ENCODE results near the gene ZFP36.

ZFP36 gene

DNA sequence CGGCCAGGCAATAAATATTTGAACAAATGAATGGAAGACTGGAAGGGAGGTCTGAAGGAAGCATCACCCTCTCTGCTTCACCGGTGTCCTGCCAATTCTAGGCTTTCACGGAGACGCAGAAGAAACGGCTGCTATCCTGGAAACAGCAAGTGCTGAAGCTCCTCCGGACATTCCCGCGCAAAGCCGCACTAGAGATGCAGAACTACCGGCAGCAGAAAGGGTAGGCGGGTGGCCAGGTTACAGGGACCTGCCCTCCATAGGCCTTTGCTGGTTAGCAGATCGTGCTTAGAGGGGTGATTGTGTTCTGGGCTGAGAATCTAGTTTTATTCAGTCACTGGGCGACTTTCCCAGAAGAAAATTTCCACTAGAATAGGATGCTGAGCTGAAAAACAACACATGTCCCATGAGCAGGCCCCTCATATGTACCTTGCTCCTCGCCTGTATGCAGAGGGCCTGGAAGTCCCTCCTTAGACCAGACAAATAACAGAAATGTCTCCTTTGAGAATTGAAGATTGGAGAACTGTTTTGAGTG is 26.7 kb upstream of the ZFP36 start:
- H3K27ac Mint-ChIP-seq = no peak overlapping the region
- H3K27me3 Mint-ChIP-seq (ENCODE audit: low read depth) = no peaks in the 10 kb centered on the region
- H3K9me3 Mint-ChIP-seq = no peaks in the 10 kb centered on the region
- no peak overlapping the region for H3K4me3 Mint-ChIP-seq
- H3K4me1 Mint-ChIP-seq (ENCODE audit: low read depth) = no peaks in the 10 kb centered on the region
- peaks cover 65% of the 10 kb centered on the region for H3K36me3 Mint-ChIP-seq (ENCODE audit: low read depth)

DNA sequence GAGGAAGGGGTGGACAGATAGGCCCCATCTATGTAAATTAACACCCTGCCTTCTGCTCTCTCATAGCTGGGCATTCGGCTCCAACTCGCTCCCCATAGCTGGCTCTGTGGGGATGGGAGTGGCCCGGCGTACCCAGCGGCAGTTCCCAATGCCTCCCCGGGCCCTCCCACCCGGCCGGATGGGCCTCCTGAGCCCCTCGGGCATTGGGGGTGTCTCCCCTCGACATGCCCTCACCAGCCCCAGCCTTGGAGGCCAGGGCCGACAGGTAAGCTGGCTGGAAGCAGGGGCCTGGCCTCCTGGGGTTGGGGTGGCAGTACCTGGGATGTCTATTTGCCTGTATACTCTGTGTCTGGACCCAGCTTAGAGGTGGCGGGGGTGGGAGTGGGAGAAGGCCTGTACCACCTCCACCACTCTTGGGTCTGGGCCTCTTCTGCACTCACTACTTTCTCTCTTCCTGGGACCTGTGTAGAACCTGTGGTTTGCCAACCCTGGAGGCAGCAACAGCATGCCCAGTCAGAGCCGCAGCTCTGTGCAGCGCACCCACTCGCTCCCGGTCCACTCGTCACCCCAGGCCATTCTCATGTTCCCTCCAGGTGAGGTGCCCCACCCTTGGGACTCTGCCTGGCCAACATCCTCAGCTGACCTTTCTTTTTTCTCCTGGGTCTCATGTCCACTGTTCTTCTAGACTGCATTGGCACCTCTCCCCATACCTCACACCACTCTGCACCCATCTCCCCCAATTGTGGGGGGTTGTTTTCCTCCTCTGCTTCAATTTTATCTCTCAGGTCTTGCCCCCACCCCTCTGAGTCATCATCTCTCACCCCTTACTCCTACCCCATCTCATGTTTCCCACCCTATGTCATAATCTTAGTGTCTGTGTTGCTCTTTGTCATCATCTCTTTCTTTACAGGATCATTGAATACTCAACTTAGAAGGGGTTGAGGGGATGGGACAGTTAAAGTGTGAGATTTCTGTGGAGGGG is 25.8 kb upstream of the ZFP36 start:
- peaks cover 2% of the 10 kb centered on the region for H3K4me1 Mint-ChIP-seq (ENCODE audit: low read depth)
- H3K27ac Mint-ChIP-seq = no peak overlapping the region
- no peak overlapping the region for H3K4me3 Mint-ChIP-seq
- H3K9me3 Mint-ChIP-seq = no peaks in the 10 kb centered on the region
- no peaks in the 10 kb centered on the region for H3K27me3 Mint-ChIP-seq (ENCODE audit: low read depth)
- H3K36me3 Mint-ChIP-seq (ENCODE audit: low read depth) = peaks cover 69% of the 10 kb centered on the region

DNA sequence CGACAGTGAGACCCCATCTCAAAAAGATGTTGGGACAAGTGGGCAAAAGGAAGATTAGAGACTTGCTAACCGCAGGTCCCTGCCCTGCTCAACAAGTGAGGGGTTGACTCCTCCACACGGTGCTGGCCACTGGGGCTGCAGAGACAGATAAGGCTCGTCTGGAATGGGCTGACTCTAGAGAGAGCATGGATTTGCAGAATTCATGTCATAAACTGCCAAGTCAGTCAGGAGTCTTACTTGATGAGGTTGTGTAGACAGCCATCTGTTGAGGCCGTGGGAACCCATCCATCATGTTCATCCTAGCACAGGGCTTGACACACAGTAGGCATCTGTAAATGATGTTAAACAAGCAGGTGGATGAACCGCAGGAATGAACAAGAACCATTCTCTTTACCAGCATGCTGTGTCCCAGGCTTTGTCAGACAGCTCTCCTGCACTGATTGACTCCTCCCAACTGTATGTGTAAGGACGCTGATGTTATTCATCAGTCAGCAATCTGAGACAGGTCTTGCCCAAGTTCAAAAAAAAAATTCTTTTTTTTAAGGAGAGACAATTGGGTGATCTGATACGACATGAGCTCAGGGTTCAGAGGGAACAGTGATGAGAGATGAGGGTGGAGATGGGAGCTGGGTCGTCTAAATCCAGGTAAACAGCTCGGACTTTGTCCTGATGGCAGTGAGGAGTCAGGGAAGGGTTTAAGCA is 24.6 kb upstream of the ZFP36 start:
- peaks cover 71% of the 10 kb centered on the region for H3K36me3 Mint-ChIP-seq (ENCODE audit: low read depth)
- no peaks in the 10 kb centered on the region for H3K27me3 Mint-ChIP-seq (ENCODE audit: low read depth)
- H3K4me1 Mint-ChIP-seq (ENCODE audit: low read depth) = peaks cover 2% of the 10 kb centered on the region
- H3K4me3 Mint-ChIP-seq = no peak overlapping the region
- H3K27ac Mint-ChIP-seq = no peak overlapping the region
- no peaks in the 10 kb centered on the region for H3K9me3 Mint-ChIP-seq

DNA sequence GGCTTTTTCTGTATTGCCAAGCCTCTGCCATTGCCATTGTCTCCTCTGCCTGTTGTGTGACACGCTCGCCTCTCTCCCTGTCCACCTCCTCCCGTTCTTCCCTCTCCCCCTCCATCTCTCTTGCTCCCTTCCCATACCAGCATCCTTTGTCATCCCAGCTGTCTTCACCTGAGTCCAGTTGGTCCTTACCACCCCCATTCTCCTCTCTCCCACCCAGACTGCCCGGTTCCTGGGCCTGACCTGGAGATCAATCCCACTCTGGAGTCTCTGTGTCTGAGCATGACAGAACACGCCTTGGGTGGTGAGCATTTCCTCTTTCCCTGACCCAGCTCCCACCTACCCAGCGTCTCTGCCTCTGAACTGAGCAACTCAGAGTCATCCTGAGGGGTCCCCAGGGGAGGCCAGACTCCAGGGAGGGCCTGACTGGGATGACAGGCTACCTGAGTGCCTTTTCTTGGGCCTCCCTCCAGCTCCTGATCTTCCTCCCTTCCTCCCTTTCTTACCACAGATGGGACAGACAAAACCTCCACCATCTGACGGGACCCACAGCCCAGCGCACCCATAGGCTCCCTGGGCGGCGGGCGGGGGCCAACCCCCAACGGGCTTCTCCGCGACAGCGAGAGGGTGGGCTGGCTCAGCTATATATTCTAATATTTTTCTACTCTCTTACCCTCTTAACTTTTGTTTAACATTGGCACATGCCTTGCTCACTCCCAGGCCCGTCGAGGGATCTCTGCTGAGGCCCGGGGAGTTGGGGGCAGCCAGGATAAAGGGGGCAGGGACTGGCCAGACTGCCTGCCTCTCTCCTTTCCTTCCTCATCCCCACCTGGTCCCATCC is 23.4 kb upstream of the ZFP36 start:
- H3K27me3 Mint-ChIP-seq (ENCODE audit: low read depth) = no peaks in the 10 kb centered on the region
- no peaks in the 10 kb centered on the region for H3K9me3 Mint-ChIP-seq
- no peak overlapping the region for H3K4me3 Mint-ChIP-seq
- no peak overlapping the region for H3K27ac Mint-ChIP-seq
- H3K36me3 Mint-ChIP-seq (ENCODE audit: low read depth) = peaks cover 68% of the 10 kb centered on the region
- H3K4me1 Mint-ChIP-seq (ENCODE audit: low read depth) = peaks cover 2% of the 10 kb centered on the region

DNA sequence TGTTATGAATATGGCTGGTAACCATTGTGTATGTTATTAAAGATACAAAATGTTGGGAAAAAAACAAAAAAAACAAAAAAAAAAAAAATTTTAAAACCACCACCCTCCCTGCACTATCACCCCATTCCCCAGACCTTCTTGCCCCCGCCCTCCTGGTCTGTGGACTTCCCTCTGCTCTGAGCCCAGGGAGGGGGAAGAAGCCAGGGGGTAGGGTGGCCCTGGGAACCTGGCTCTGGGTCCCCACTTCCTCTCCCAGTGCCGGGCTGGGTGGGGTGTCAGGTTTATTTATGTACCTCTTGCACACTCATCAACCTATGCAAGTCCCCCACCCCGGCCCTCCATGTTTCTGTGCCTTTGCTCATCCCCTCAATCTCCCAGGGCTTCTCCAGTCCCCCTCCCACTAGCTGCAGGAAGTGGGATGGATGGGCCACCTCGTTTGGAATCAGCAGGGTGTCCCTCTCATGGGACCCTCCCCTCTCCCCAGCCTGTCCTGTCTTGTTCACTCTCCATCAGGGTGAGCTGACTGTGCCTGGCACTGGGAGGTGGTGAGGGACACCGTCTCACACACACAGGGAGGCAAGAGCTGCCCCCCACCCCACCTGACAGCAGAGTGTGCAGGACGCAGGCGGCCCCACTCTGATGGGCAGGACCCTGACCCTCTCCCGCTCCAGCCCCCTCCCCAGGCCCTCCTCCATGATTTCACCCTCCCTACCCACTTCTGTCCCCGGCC is 21.6 kb upstream of the ZFP36 start:
- no peaks in the 10 kb centered on the region for H3K27me3 Mint-ChIP-seq (ENCODE audit: low read depth)
- H3K36me3 Mint-ChIP-seq (ENCODE audit: low read depth) = peaks cover 65% of the 10 kb centered on the region
- no peaks in the 10 kb centered on the region for H3K9me3 Mint-ChIP-seq

DNA sequence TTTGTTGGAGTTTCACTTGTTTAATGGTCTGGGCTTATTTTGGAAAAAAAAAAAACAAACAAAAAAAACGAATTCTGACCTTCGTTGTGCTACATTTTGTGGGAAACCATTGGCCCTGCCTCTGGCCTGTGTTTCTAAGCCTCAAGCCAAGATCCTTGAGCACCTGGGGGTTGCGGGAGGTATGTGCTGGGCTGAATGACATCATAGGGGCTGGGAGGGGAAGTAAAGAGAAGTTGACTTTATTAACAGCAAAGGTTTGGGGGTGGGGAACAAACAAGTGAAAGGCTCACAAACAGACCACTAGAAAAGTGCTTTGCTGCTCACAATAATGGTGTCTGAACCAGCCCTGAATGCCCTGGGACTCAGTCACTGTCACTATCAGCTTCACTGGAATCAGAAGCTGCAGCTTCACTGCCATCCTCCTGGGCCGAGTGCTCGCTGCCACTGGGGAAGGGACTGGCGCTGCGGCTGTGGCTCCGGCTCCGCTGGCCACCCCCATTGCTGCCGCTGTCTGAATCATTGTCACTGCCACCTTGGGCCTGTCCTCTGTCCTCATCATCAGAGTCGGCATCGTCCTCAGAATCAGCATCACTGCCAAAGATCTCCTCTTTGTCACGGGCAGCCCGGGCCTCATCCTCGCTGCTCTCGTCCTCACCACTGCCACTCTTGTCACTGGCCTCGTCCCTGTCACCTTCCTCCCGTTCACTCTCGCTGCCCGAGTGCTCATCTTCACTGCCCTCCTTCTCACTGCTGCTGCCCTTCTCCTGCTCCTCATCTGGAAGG is 20.8 kb upstream of the ZFP36 start:
- Mint-ChIP-seq H3K9me3 (no peaks in the 10 kb centered on the region), H3K4me1 (ENCODE audit: low read depth) (peaks cover 14% of the 10 kb centered on the region), H3K4me3 (no peak overlapping the region), H3K36me3 (ENCODE audit: low read depth) (peaks cover 60% of the 10 kb centered on the region), H3K27me3 (ENCODE audit: low read depth) (no peaks in the 10 kb centered on the region), H3K27ac (no peak overlapping the region)

More for the DNA sequence above, 21.6 kb upstream of the ZFP36 start:
- peaks cover 10% of the 10 kb centered on the region for H3K4me1 Mint-ChIP-seq (ENCODE audit: low read depth)
- H3K27ac Mint-ChIP-seq = no peak overlapping the region
- no peak overlapping the region for H3K4me3 Mint-ChIP-seq

DNA sequence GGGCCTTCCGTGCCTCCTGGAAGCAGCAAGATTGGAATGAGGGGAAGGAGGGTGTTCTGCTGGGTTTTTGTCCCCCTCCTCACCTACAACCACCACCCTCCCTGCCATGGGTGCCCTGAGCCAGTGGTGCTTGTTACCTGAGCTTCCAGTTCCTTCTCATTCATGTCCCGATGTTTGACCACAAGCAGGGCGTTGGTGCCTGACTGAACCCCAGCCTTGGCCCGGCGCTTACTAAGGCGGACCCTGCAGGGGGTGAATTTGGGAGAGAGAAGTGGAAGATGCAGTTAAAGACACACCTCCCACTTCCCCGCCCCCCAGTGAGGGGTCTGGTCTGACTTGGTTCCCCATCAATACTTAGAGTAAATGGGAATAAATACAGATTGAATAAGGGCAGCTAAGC is 20.1 kb upstream of the ZFP36 start:
- H3K27me3 Mint-ChIP-seq (ENCODE audit: low read depth) = no peaks in the 10 kb centered on the region
- H3K9me3 Mint-ChIP-seq = no peaks in the 10 kb centered on the region
- H3K36me3 Mint-ChIP-seq (ENCODE audit: low read depth) = peaks cover 58% of the 10 kb centered on the region
- peaks cover 19% of the 10 kb centered on the region for H3K4me1 Mint-ChIP-seq (ENCODE audit: low read depth)
- H3K4me3 Mint-ChIP-seq = no peak overlapping the region
- H3K27ac Mint-ChIP-seq = no peak overlapping the region

DNA sequence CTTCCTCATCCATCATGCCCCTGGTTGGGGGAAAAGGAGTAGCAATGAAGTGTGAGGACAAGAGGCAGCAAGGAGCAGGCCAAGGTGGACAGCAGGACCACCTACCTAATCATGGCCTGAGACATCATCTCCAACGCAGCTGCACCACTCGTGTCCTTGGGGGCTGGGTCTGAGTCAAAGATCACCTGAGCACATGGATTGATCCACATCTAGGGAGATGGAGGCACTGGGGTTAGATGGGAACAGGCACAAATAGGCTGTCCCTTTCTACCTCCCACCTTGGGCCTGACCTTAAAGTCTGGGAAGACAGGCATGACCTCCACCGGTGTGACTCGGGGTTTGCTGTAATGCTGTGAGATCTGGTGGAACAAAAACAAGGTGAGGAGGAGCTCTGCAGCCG is 18.0 kb upstream of the ZFP36 start:
- Mint-ChIP-seq H3K27ac (peak overlapping the region; percentile 56), H3K9me3 (no peaks in the 10 kb centered on the region), H3K36me3 (ENCODE audit: low read depth) (peaks cover 49% of the 10 kb centered on the region), H3K4me1 (ENCODE audit: low read depth) (peaks cover 28% of the 10 kb centered on the region), H3K27me3 (ENCODE audit: low read depth) (no peaks in the 10 kb centered on the region), H3K4me3 (no peak overlapping the region)

DNA sequence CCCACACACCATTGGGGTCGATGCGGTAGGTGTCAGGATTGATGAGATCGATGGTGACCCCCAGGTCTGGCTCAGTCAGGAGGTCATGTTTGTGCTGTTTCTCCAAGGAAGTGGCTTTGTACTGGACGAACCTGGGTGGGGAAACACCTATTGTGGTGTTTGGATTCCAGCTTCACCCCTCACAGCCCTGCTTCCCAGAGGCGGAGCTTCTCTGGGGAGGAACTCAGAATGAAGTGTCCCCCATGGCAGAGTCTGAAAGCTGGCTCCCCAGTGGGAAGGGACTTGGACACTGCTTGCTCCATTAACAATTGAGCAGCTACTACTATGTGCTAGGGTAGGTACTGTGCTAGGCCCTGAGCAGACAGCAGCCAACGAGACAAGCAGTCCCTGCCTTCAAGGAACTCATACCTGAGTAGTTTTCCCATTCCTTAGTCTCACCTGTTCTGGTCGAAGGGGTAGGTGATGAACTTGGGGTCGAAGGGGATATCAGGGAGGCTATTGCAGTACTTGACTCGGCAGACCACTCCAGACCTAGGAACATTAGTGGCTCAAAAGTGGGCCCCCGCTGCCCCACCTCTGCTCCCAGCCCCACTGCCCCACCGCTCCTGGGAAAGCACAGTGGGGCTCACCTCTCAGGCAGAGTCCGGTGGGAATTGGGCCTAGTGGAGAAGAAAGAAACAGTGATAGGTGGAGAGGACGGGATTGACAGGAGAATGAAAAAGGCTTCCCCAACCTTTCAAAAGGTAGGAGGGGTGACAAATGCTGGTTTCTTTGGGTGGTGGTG is 16.8 kb upstream of the ZFP36 start:
- H3K27me3 Mint-ChIP-seq (ENCODE audit: low read depth) = no peaks in the 10 kb centered on the region

DNA sequence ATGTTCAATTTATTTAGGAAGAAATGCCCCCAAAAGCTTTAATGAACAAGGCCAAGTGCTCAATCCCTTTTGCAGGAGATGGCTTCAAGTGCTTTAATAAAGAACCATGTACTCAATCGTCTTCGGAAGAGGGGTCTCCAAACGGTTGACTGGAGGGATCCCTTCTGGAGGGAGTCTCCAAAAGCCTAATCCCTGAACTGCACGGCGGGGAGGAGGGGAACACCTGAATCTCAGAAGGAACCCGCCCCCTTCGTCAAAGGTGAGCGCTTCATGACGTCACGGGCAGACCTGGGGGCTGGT is 16.2 kb upstream of the ZFP36 start:
- no peaks in the 10 kb centered on the region for H3K27me3 Mint-ChIP-seq (ENCODE audit: low read depth)
- peaks cover 43% of the 10 kb centered on the region for H3K36me3 Mint-ChIP-seq (ENCODE audit: low read depth)
- H3K9me3 Mint-ChIP-seq = no peaks in the 10 kb centered on the region
- peak overlapping the region; percentile 92 for H3K4me3 Mint-ChIP-seq
- H3K27ac Mint-ChIP-seq = peak overlapping the region; percentile 95
- peaks cover 35% of the 10 kb centered on the region for H3K4me1 Mint-ChIP-seq (ENCODE audit: low read depth)

More for the DNA sequence above, 16.8 kb upstream of the ZFP36 start:
- H3K36me3 Mint-ChIP-seq (ENCODE audit: low read depth) = peaks cover 44% of the 10 kb centered on the region
- peak overlapping the region; percentile 95 for H3K27ac Mint-ChIP-seq
- H3K9me3 Mint-ChIP-seq = no peaks in the 10 kb centered on the region
- peak overlapping the region; percentile 92 for H3K4me3 Mint-ChIP-seq
- H3K4me1 Mint-ChIP-seq (ENCODE audit: low read depth) = peaks cover 32% of the 10 kb centered on the region

DNA sequence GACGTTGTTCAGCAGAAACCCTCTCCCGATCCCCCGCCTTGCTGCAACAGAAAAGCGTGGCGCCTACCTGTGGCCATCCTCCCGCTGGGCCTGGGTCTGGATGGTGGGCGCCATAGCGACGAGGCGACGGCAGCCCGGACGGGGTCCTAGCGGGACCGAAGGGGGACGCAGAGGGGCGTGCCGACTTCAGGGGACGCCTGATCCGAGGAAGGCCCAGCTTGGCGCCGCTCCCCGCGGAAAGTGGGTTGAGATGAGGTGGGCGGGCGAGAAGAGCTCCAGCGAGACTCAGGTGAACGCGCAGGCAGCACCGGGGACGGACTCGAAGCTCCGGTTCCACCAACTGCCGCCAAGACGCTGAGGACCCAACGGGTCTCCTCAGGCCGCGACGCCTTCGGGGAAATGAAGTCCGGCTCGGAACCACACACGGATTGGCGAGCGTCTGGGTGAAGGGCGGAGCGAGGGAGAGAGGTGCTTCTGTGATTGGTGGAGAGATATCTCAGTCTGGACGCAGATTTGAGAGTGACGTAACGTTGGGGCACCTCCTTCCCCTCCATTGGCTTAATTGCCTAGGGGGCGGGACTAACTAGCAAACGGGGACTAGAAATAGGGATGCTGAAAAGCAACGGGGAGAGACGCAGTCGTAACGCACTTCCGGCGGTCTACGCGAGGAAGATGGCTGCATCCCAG is 15.8 kb upstream of the ZFP36 start, which contains the start of the genes MED29 and PAF1:
MED29 (plus strand) TSS at position 628 of the 687 bp plus-strand sequence; CDS start at position 673, 45 bp downstream.
PAF1 (minus strand) TSS at position 356 of the 687 bp plus-strand sequence; CDS start at position 114, 242 bp downstream.
- Mint-ChIP-seq H3K4me1 (ENCODE audit: low read depth) (peaks cover 34% of the 10 kb centered on the region), H3K27ac (peak within 1 kb of the TSS; percentile 95), H3K9me3 (no peaks in the 10 kb centered on the region), H3K36me3 (ENCODE audit: low read depth) (peaks cover 43% of the 10 kb centered on the region), H3K27me3 (ENCODE audit: low read depth) (no peaks in the 10 kb centered on the region), H3K4me3 (peak within 1 kb of the TSS; percentile 92)
